Activated naive CD4-positive, alpha-beta T cell treated with anti-CD3 and anti-CD28 coated beads, Interleukin-2, amount 50 U/mL, for 16 hours (primary cell): ENCODE measurements around the gene DHRS7B.
A peak's percentile ranks its signal among the peaks of the same experiment; 100 is the strongest.
"Not testable (repeated sequence)": the region's sequence is repeated elsewhere in the genome, so short reads cannot be mapped to it uniquely, and the experiment has no call there.

Experiments
- DNase-seq: peaks from one replicate; pipeline ENCODE4 v3.0.0-alpha.2; 2020

Gene DHRS7B

DNA sequence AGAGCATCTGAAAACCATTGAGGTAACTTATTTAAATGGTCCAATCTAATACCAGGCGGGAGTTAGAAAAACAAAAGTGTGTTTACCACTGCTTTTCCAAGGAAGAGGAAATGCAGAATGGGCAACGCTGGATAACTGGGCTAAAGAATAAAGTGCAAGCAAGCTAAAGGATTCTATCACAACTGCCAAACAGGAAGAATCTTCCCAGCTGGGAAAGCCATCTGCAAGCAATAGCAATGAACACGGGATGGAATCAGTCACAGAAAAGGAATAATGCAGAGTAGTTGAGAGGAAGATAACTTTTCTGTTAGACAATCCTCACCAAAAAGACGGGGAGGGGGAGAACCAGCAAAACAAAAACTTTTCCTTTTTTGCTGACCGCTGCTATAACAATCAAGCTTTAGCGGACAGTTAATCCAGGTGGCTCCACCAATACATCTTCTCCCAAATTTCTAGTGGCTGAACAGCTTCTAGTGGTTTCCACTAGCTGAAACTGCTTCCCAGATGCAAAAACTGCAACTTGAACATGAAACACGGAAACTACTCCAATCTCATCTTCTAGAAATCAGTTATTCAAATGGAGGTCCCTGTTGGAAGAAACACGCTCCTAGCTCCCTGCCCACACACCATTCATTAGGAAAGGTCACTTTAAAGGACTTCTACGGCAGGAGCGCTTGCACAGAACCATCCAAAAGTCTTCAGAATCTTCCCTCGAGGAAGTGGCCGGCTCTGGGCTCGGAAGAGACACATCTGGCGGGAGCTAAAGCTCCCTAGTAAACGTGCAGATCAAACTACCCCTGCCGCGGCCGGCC, 86.3 kb downstream of the DHRS7B start:
- DNase-seq = no peak

GRCh38 chr17:21213638-21214014, 86.9 kb downstream of the DHRS7B start:
- no peak for DNase-seq

DNA sequence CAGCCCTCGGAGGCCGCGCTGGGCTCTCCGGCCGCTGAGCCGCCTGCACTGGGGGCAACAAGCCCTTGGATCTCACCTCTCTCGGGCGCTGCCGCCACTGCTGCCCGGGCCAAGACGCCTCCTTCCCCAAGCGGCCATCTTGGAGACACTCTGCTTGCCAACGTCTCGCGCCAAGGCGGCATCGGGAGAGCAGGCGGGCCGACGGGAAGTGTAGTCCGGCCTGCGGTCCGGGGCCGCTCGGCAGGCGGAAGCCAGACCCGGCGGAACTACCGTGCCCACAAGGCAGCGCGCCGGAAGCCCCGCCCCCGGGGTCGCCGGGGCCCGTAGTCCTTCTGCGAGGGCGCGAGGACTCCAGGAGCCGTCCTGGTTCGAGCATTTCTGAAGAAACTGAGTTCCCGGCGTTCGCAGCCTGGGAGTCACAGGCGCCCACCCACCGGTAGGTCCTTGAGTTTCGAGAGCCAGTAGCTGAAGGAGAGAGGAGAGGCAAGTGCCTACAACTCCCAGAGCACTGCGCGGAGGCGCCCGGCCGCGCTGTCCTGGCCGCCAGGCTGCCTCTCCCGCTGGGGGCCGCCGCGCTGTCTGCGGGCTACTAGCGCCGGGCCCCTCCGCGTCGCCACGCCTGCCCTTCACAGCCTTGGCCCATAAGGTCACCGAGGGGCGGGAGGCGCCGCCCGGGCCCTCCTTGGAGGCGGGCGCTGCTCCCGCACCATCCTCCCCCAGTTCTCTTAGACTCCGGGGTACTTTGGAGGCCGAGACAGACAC, 87.4 kb downstream of the DHRS7B start, which contains the start of gene TMEM11:
TSS of gene TMEM11 (minus strand) at position 147 of the 762 bp plus-strand sequence. CDS start at position 138, 9 bp downstream.
- peak; percentile 95 for DNase-seq

DNA sequence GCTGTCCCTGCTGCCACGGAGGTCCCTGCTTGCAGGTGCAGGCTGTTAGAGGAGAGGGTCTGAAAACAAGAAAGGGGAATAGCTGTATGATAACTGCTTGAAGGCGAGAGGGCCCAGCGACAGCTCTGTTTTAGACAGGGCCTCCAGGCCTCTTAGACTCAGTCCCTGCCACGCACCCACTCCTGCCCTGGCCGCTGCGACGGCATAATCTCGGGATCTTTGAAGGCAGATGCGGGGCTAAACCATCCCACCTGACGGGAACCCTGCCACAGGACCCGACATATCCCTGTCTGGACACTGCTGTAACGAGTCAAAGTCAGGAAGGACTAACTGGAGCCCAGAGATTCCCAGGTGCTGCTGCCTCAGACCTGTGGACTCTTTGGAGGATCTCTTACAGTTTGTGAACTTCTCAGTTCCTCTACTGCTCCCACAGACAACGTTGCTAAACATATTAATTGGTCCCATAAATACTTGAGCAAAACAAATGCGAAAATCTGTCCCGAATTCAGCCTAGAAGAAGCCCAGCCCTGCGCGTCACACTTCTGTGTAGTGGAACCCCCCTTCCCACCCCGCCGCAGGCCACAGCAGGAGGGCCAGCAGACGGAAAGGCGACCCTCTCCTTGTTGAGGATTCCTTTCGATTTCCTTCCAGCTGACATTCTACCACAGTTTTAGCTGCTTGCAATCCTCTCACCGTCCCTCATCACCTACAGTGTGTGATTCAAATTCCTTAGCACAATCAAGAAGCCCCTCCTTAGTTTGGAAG, 88.2 kb downstream of the DHRS7B start:
- peak; percentile 16 for DNase-seq

GRCh38 chr17:21215935-21216334, 89.2 kb downstream of the DHRS7B start:
- DNase-seq = no peak

- no peak for DNase-seq
Observed at GRCh38 chr17:21217346-21217745, 90.6 kb downstream of the DHRS7B start.

GRCh38 chr17:21218101-21218500, 91.3 kb downstream of the DHRS7B start:
- peak; percentile 37 for DNase-seq

GRCh38 chr17:21218831-21219380, 92.1 kb downstream of the DHRS7B start:
- DNase-seq = no peak

DNA sequence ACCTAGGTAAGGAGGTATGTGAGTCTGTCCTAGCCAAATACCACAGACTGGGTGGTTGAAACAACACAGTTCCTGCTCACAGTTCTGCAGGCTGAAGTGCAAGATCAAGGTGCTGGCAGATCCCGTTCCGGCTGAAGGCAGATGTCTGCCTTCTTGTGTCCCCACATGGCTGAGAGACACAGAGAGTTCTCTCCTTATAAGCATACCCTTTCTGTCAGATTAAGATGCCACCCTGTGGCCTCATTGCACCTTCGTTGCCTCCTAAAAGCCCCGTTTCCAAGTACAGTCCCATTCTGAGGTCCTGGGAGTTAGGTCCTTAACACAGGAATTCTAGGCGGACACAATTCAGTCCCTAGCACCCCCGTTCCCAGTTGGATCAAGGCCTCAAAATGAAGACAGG, 96.3 kb downstream of the DHRS7B start:
- no peak for DNase-seq

- DNase-seq = not testable (repeated sequence)
Observed at GRCh38 chr17:21227277-21227676, 100.5 kb downstream of the DHRS7B start.

DNA sequence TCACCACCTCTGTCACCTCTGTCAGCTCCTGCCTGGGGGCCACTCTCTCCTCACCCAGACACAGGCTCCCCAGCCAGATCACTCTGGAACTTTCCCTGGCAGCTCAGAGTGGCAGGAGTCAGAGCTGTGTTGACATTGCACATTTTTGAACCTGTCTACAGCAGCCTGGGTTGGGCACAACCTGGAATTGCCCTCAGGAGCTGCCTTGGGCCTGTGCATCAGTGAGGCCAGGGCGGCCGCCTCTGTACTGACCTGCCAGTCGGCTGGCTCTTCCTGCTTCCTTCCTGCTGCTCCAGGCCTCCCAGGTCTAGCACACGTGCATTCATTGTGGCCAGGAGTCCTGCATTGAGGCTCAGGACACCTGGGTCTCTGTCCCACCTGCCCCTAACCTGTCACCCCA, 101.3 kb downstream of the DHRS7B start:
- DNase-seq = no peak

- DNase-seq = no peak
Observed at GRCh38 chr17:21228845-21229244, 102.1 kb downstream of the DHRS7B start.

GRCh38 chr17:21231533-21231932, 104.8 kb downstream of the DHRS7B start:
- no peak for DNase-seq

DNA sequence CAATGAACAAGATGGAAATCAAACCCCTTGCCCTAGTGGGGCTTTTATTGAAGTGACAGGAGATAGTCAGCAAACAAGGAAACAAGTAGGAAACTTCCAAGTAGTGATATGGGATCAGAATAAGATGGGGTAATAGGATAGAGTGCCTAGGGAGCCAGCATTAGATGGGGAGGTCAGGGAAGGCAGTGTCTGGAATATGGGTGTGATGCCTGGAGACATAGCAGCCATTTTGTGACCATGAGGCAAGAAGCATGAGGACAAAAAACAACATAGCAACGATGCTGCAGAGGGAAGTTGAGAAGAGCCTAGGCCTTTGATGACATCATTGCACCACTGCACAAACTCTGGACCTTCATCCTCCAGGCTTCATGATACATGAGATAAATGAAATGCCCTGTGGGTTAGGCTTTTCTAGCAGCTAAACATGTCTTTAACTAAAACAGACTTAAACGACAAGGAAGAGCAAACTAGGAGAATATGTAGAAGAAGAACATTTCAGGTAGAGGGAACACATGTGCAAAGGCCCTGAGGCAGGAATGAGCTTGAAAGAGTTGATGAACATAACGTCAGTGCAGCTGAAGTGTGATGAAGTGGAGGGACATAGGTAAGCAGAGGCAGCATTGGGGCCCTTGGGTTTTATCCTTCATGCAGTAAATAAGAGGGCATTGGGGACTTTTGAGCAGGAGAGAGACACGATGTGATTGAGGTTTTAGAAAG, 105.4 kb downstream of the DHRS7B start:
- no peak for DNase-seq

- DNase-seq = no peak
Observed at GRCh38 chr17:21233581-21234347, 107.0 kb downstream of the DHRS7B start.

- no peak for DNase-seq
Observed at GRCh38 chr17:21235921-21236320, 109.2 kb downstream of the DHRS7B start.

DNA sequence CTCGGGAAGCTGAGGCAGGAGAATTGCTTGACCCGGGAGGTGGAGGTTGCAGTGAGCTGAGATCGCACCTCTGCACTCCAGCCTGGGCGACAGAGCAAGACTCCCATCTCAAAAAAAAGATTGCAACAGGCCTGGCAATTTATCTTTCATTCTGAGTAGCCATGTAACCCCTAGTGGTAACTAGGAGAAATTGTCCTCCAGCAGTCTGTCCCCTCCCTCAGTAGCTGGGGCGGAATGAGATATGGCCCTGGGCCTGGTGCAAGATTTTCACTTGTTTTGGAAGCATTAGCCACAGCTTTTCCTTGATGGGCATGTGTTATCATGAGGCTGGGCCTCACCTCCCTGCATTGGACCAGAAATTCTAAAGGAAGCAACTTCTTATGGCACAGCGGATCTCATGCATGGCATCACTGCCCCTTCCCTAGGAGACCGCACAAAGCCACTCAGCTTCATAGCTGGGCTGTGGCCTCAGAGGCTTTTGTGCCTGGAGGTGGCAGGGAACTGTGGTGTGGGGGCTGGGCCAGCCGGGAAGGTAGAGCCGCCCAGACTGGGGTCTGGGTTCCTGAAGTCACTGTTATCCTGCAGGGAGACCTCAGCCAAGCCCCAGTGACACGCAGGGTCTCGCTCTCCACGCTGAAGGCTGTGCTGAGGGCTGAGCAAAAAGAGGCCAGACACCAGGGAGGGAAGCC, 113.1 kb downstream of the DHRS7B start:
- no peak for DNase-seq

DNA sequence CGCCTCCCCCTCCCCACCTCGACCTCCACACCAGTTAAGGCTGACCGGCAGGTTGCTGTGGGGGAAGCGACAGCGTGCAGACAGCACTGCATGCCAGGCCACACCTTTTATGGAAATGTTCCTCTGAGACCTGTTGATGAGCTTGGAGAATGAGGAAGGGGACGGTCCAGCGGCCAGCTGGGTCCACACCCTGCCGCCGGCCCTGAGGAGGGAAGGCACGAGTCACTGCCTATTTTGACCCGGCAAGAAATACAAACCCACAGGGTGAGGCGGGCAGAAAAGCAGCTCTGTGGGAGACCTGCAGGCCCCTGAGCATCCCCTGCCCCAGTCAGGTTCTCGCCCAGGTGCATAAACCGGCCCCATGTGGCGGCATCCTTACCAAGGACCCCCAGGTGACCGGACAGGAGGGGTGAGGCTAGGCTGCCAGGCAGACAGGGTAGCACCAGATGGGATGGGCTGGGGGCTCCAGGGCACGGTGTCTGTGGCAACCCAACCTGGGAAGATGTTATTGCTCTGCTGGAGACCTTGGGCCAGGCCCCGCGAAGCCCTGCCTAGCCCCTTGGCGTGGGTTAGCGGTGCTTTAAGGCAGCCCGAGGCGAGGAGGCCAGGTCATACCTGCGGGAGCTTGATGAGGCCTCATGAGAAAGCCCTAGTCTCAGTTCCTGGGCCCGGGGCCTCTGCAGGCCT, 113.7 kb downstream of the DHRS7B start:
- DNase-seq = no peak
